ENCODE data around the gene DNLZ. TPM values are rescaled to one million over a fixed set of nuclear protein-coding genes. Genes with fewer than 3 reads are reported as not detected.

DNLZ gene
- total and polyA plus RNA-seq, 12 donors, result 3.1 to 28.9 (median 17.5) TPM

- Histone ChIP-seq H3K27ac (no peak overlapping the region), H3K4me3 (no peak overlapping the region), H3K27me3 (no peaks in the 10 kb centered on the region), H3K9me3 (replicated peaks in 1 of 3) (no peaks in the 10 kb centered on the region), H3K36me3 (replicated peaks in 1 of 2) (peaks cover 0 to 4% of the 10 kb centered on the region in 2 donors), H3K4me1 (replicated peaks in 1 of 2) (peaks cover 0 to 17% of the 10 kb centered on the region in 2 donors)
- TF ChIP-seq, protein P1, sequence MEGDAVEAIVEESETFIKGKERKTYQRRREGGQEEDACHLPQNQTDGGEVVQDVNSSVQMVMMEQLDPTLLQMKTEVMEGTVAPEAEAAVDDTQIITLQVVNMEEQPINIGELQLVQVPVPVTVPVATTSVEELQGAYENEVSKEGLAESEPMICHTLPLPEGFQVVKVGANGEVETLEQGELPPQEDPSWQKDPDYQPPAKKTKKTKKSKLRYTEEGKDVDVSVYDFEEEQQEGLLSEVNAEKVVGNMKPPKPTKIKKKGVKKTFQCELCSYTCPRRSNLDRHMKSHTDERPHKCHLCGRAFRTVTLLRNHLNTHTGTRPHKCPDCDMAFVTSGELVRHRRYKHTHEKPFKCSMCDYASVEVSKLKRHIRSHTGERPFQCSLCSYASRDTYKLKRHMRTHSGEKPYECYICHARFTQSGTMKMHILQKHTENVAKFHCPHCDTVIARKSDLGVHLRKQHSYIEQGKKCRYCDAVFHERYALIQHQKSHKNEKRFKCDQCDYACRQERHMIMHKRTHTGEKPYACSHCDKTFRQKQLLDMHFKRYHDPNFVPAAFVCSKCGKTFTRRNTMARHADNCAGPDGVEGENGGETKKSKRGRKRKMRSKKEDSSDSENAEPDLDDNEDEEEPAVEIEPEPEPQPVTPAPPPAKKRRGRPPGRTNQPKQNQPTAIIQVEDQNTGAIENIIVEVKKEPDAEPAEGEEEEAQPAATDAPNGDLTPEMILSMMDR (IDR thresholded peaks at IDR 0.05), result no peak
- TF ChIP-seq POLR2A (IDR thresholded peaks at IDR 0.05), result no peak
- 67 to 79% (median 77%) methylated on average over 15 to 18 of the region's 18 CpGs for WGBS, 4 donors
- intact Hi-C loops (cut with DNase I), result no loop called here
- DNase-seq, result no peak
Observed at GRCh38 chr9:136368190-136368589, 4.6 kb upstream of the DNLZ start.

GRCh38 chr9:136367296-136368145, 4.0 kb upstream of the DNLZ start:
- no peaks in the 10 kb centered on the region for H3K9me3 ChIP-seq (replicated peaks in 1 of 3)
- peaks cover 0 to 4% of the 10 kb centered on the region in 2 donors for H3K36me3 ChIP-seq (replicated peaks in 1 of 2)
- no peak for DNase-seq
- WGBS, 4 donors, result 83% methylated on average over 15 to 45 of the region's 45 CpGs
- TF ChIP-seq, protein P1 (IDR thresholded peaks at IDR 0.05), result no peak
- no peak for TF ChIP-seq POLR2A (IDR thresholded peaks at IDR 0.05)
- no peak overlapping the region for H3K4me3 ChIP-seq
- intact Hi-C loops (cut with DNase I), result no loop called here
- H3K27me3 ChIP-seq, result no peaks in the 10 kb centered on the region
- no peak overlapping the region for H3K27ac ChIP-seq
- peaks cover 0 to 13% of the 10 kb centered on the region in 2 donors for H3K4me1 ChIP-seq (replicated peaks in 1 of 2)

- no peak for TF ChIP-seq POLR2A (IDR thresholded peaks at IDR 0.05)
- TF ChIP-seq, protein P1 (IDR thresholded peaks at IDR 0.05), result no peak
- WGBS, 4 donors, result 79 to 88% (median 84%) methylated on average over 2 to 9 of the region's 9 CpGs
- Histone ChIP-seq H3K36me3 (replicated peaks in 1 of 2) (peaks cover 0 to 4% of the 10 kb centered on the region in 2 donors), H3K9me3 (replicated peaks in 1 of 3) (no peaks in the 10 kb centered on the region), H3K27ac (no peak overlapping the region), H3K27me3 (no peaks in the 10 kb centered on the region), H3K4me3 (no peak overlapping the region), H3K4me1 (replicated peaks in 1 of 2) (peaks cover 0 to 8% of the 10 kb centered on the region in 2 donors)
- intact Hi-C loops (cut with DNase I), result no loop called here
- DNase-seq, result no peak
Observed at GRCh38 chr9:136366826-136367225, 3.3 kb upstream of the DNLZ start.

DNA sequence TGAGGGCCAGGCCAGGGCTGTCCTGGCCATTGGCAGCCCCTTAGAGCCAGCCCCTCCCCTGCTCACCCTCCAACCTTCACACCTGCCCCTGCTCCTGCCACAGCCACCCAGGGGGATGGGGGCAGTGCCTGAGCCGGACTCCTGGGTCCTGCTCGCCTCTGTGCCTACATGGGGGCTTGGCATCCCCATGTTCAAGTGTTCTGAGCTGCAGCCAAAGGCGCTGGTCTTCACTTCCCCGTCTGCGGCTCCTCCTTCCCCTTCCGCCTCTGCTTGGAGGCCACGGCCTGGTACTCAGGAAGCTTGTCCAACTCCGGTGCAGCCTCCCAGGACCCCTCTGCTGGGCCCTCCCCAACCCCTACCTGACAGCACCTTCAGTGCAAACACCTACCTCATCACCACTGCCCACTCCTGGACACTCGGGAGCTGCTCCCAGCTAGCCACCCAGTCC, 2.3 kb upstream of the DNLZ start:
- intact Hi-C loops (cut with DNase I), result no loop called here

More for the DNA sequence above, 2.3 kb upstream of the DNLZ start:
- no peaks in the 10 kb centered on the region for H3K27me3 ChIP-seq
- WGBS, 4 donors, result 47 to 62% (median 59%) methylated on average over 2 to 9 of the region's 9 CpGs
- no peak overlapping the region for H3K4me3 ChIP-seq
- H3K9me3 ChIP-seq (replicated peaks in 1 of 3), result no peaks in the 10 kb centered on the region
- DNase-seq, result no peak
- peaks cover 0 to 8% of the 10 kb centered on the region in 2 donors for H3K4me1 ChIP-seq (replicated peaks in 1 of 2)
- H3K27ac ChIP-seq, result no peak overlapping the region
- TF ChIP-seq POLR2A (IDR thresholded peaks at IDR 0.05), result no peak
- TF ChIP-seq, protein P1 (IDR thresholded peaks at IDR 0.05), result no peak
- H3K36me3 ChIP-seq (replicated peaks in 1 of 2), result peaks cover 0 to 4% of the 10 kb centered on the region in 2 donors

Measured in adrenal gland (tissue), 12 donors.